ENCODE data around the gene NEU2.

NEU2 gene

DNA sequence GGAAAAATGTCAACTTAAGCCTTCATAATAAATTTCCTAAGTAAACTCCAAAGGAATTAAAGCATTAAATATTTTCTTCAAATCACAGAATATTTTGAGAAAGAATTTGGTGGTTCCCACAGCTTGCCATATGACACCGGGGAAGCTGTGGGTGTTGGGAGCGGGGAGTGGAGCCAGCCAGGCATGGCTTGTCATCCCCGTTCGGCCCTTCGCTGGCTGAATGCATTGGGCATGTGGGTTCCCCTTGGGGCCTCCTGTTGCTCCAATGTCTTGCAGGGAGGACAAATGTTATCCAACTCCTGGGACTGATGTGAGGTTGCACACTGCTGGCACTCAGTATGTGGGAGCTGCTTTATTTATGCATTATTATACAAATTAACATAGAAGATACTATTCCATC, 38.0 kb upstream of the NEU2 start:
- TF ChIP-seq, protein P1, sequence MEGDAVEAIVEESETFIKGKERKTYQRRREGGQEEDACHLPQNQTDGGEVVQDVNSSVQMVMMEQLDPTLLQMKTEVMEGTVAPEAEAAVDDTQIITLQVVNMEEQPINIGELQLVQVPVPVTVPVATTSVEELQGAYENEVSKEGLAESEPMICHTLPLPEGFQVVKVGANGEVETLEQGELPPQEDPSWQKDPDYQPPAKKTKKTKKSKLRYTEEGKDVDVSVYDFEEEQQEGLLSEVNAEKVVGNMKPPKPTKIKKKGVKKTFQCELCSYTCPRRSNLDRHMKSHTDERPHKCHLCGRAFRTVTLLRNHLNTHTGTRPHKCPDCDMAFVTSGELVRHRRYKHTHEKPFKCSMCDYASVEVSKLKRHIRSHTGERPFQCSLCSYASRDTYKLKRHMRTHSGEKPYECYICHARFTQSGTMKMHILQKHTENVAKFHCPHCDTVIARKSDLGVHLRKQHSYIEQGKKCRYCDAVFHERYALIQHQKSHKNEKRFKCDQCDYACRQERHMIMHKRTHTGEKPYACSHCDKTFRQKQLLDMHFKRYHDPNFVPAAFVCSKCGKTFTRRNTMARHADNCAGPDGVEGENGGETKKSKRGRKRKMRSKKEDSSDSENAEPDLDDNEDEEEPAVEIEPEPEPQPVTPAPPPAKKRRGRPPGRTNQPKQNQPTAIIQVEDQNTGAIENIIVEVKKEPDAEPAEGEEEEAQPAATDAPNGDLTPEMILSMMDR (conservative IDR thresholded peaks at IDR 0.05; ENCODE audit: low read length), result no peak
- TF ChIP-seq EZH2phosphoT487 (IDR thresholded peaks at IDR 0.05; ENCODE audit: borderline replicate concordance), result no peak
- Histone ChIP-seq H3K27me3 (ENCODE audit: insufficient read depth, low read length, poor library complexity, severe bottlenecking) (no peaks in the 10 kb centered on the region), H3K9me2 (replicated peaks; ENCODE audit: low read depth, low read length) (no peaks in the 10 kb centered on the region), H2AFZ (ENCODE audit: low read length) (no peak overlapping the region), H3K4me2 (ENCODE audit: low read depth, low read length, poor library complexity, severe bottlenecking) (no peak overlapping the region), H3K4me3 (ENCODE audit: low read length, poor library complexity, severe bottlenecking) (no peak overlapping the region), H3F3A (ENCODE audit: low read depth) (no peaks in the 10 kb centered on the region), H3K79me2 (ENCODE audit: insufficient read depth, low read length) (no peaks in the 10 kb centered on the region), H3K9me3 (ENCODE audit: insufficient read depth, low read depth, low read length) (no peaks in the 10 kb centered on the region), H3K4me1 (ENCODE audit: insufficient read depth, low read length, poor library complexity, severe bottlenecking) (no peaks in the 10 kb centered on the region), H4K20me1 (ENCODE audit: insufficient read depth, low read length, poor library complexity, severe bottlenecking) (no peaks in the 10 kb centered on the region), H3K36me3 (ENCODE audit: insufficient read depth, low read length) (no peaks in the 10 kb centered on the region), H3K9ac (ENCODE audit: low read depth, low read length, poor library complexity, severe bottlenecking) (no peak overlapping the region)

DNA sequence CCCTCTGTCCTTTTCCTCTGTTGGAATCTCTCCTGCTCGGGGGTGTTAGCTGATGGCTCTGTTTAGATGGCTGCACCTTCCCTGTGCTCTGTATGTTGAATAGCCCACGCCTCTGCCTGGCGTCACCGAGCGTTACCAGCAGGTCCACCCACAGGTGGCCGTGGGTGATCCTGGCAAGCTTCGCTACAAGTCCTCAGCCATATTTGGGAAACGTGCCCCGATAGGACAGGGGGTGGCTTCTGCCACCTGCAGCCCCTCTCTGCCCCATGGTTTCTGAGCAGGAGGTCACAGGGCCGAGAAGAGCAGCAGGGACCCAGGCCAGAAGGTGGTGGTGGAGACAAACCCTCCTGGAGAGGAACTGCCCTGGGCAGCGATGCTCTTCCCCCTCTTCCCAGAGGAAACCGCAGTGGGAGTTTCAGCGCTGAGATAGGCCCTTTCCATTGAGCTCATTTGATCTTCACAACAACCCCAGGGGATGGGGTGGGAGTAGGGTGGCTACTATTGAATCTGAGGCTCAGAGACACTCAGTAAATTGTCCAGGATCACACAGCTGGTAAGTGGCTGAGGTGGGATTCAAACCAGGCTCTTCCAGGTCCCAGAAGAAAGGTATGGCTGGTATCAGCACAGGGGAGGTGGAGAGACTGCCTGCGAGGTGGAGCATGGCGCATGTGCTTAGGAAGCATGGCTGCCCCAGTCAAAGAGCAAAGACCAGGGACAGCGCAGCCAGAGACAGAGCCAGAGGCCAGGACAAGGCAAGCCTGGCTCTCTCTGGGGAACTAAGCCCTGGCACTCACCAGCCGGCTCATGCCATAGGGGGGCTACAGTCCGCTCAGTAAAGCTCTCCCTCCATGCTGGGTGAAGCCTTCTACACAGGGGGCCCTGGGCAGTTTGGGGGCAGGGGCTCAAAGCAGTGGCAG, 34.5 kb upstream of the NEU2 start:
- Histone ChIP-seq H2AFZ (ENCODE audit: low read length) (no peak overlapping the region), H3K27me3 (ENCODE audit: insufficient read depth, low read length, poor library complexity, severe bottlenecking) (no peaks in the 10 kb centered on the region)

DNA sequence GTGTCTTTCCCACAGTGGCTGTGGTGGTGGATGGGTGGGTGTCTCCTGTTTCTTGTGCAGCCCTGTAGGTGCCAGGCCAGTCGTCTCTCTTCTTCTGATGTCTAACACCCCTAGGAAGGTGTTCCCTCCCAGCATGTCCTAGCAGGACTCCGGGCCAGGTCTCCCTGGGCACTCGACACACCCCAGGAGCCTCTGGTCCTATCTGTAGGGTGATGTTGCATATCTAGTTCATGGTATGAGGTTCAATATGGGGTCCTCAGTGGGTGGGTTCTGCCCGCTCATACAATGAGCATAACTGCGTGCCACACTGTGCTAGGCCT, 33.8 kb upstream of the NEU2 start:
- Histone ChIP-seq H3K27me3 (ENCODE audit: insufficient read depth, low read length, poor library complexity, severe bottlenecking) (no peaks in the 10 kb centered on the region), H3K9me3 (ENCODE audit: insufficient read depth, low read depth, low read length) (no peaks in the 10 kb centered on the region), H3K36me3 (ENCODE audit: insufficient read depth, low read length) (no peaks in the 10 kb centered on the region), H3K9me2 (replicated peaks; ENCODE audit: low read depth, low read length) (no peaks in the 10 kb centered on the region), H3K9ac (ENCODE audit: low read depth, low read length, poor library complexity, severe bottlenecking) (no peak overlapping the region), H3K4me2 (ENCODE audit: low read depth, low read length, poor library complexity, severe bottlenecking) (no peak overlapping the region), H3F3A (ENCODE audit: low read depth) (no peaks in the 10 kb centered on the region), H2AFZ (ENCODE audit: low read length) (no peak overlapping the region), H3K79me2 (ENCODE audit: insufficient read depth, low read length) (no peaks in the 10 kb centered on the region), H3K4me1 (ENCODE audit: insufficient read depth, low read length, poor library complexity, severe bottlenecking) (no peaks in the 10 kb centered on the region), H3K4me3 (ENCODE audit: low read length, poor library complexity, severe bottlenecking) (no peak overlapping the region), H4K20me1 (ENCODE audit: insufficient read depth, low read length, poor library complexity, severe bottlenecking) (no peaks in the 10 kb centered on the region)
- no peak for TF ChIP-seq EZH2phosphoT487 (IDR thresholded peaks at IDR 0.05; ENCODE audit: borderline replicate concordance)
- TF ChIP-seq, protein P1 (conservative IDR thresholded peaks at IDR 0.05; ENCODE audit: low read length), result no peak

More for the DNA sequence above, 34.5 kb upstream of the NEU2 start:
- H3K4me1 ChIP-seq (ENCODE audit: insufficient read depth, low read length, poor library complexity, severe bottlenecking), result no peaks in the 10 kb centered on the region
- TF ChIP-seq, protein P1 (conservative IDR thresholded peaks at IDR 0.05; ENCODE audit: low read length), result no peak
- no peak for TF ChIP-seq EZH2phosphoT487 (IDR thresholded peaks at IDR 0.05; ENCODE audit: borderline replicate concordance)
- H3K79me2 ChIP-seq (ENCODE audit: insufficient read depth, low read length), result no peaks in the 10 kb centered on the region
- no peaks in the 10 kb centered on the region for H4K20me1 ChIP-seq (ENCODE audit: insufficient read depth, low read length, poor library complexity, severe bottlenecking)
- H3F3A ChIP-seq (ENCODE audit: low read depth), result no peaks in the 10 kb centered on the region
- H3K9me2 ChIP-seq (replicated peaks; ENCODE audit: low read depth, low read length), result no peaks in the 10 kb centered on the region
- H3K9ac ChIP-seq (ENCODE audit: low read depth, low read length, poor library complexity, severe bottlenecking), result no peak overlapping the region
- H3K4me2 ChIP-seq (ENCODE audit: low read depth, low read length, poor library complexity, severe bottlenecking), result no peak overlapping the region
- no peaks in the 10 kb centered on the region for H3K9me3 ChIP-seq (ENCODE audit: insufficient read depth, low read depth, low read length)
- no peaks in the 10 kb centered on the region for H3K36me3 ChIP-seq (ENCODE audit: insufficient read depth, low read length)
- no peak overlapping the region for H3K4me3 ChIP-seq (ENCODE audit: low read length, poor library complexity, severe bottlenecking)

All from Loucy (cell line).